H1 (cell line): Measurements from ENCODE around the gene CXCR3. TPM values are rescaled to one million over a fixed set of nuclear protein-coding genes. Genes with fewer than 3 reads are reported as not detected.
"Not testable (repeated sequence)": the region's sequence is repeated elsewhere in the genome, so short reads cannot be mapped to it uniquely, and the experiment has no call there.

Experiments
- CTCF ChIA-PET: fragments of 300-600 bp; sonication (Branson Sonifier 250); formaldehyde crosslinking; loops from one replicate; lab custom pipeline; 2021; ENCODE audit not compliant: partially characterized antibody; lab: Charles Lee
- POLR2A ChIA-PET: fragments of 300-600 bp; sonication (Branson Sonifier 250); formaldehyde crosslinking; loops from one replicate; lab custom pipeline; 2021; ENCODE audit warnings: inconsistent platforms; ENCODE audit not compliant: partially characterized antibody; lab: Charles Lee
- DNase-seq, 2 experiments: peaks; one replicate each; pipeline versions ENCODE4 v3.0.0 to v3.0.0-alpha.2; 2010 to 2022; ENCODE audit warnings: low spot score in 2 of 2, low read depth in 1 of 2, mixed read lengths in 1 of 2
- FAIRE-seq: peaks from 2 replicates; lab custom pipeline; 2011; peaks lifted over from hg19 to GRCh38; lab: Jason Lieb, UNC
- H2AFZ ChIP-seq: 2 replicates; pipeline ENCODE4 v1.8.1; 2012; ENCODE audit warnings: low read length, inconsistent platforms
- H2AK5ac ChIP-seq: 2 replicates; pipeline ENCODE4 v1.6.1; 2013; ENCODE audit warnings: low read depth, low read length
- H2BK120ac ChIP-seq: replicated peaks from 2 replicates; pipeline ENCODE3; 2013; ENCODE audit warnings: low read depth, low read length, inconsistent platforms
- H2BK12ac ChIP-seq: 2 replicates; pipeline ENCODE4 v1.6.1; 2013; ENCODE audit warnings: low read depth, low read length
- H2BK15ac ChIP-seq: 2 replicates; pipeline ENCODE4 v1.6.1; 2013; ENCODE audit warnings: low read length
- H2BK20ac ChIP-seq: 2 replicates; pipeline ENCODE4 v1.6.1; 2013; ENCODE audit warnings: low read length
- H2BK5ac ChIP-seq: 2 replicates; pipeline ENCODE4 v1.6.1; 2013; ENCODE audit warnings: low read depth, low read length
- H3K14ac ChIP-seq: 2 replicates; pipeline ENCODE4 v1.6.1; 2013; ENCODE audit warnings: inconsistent platforms; ENCODE audit not compliant: insufficient read length
- H3K18ac ChIP-seq: 2 replicates; pipeline ENCODE4 v1.6.1; 2013; ENCODE audit warnings: low read length; ENCODE audit errors: extremely low read depth
- H3K23ac ChIP-seq: 2 replicates; pipeline ENCODE4 v1.6.1; 2013; ENCODE audit warnings: inconsistent platforms; ENCODE audit not compliant: insufficient read length
- H3K23me2 ChIP-seq: 2 replicates; pipeline ENCODE4 v1.6.1; 2013; ENCODE audit warnings: low read depth, low read length
- H3K27ac ChIP-seq: 2 replicates; pipeline ENCODE4 v1.6.1; 2011; ENCODE audit warnings: low read depth, low read length, inconsistent platforms
- H3K27me3 ChIP-seq, 4 experiments: replicated peaks in 1 of 4; 1 replicate in 1 of 4; 2 replicates in 3 of 4; pipeline versions ENCODE4 v1.6.1 to v1.8.1; 2011 to 2013; ENCODE audit warnings: low read length in 3 of 4, mild to moderate bottlenecking in 3 of 4, inconsistent platforms in 2 of 4, mixed read lengths in 2 of 4, moderate library complexity in 1 of 4; ENCODE audit not compliant: control insufficient read depth in 3 of 4, insufficient read depth in 3 of 4; ENCODE audit errors: extremely low read depth in 1 of 4
- H3K36me3 ChIP-seq, 4 experiments: 2 replicates each; pipeline versions ENCODE4 v1.6.1 to v1.8.1; 2011 to 2013; ENCODE audit warnings: mild to moderate bottlenecking in 4 of 4, low read length in 3 of 4, moderate library complexity in 2 of 4, control low read depth in 1 of 4, inconsistent platforms in 1 of 4; ENCODE audit not compliant: insufficient read depth in 4 of 4, control insufficient read depth in 2 of 4
- H3K4ac ChIP-seq: replicated peaks from 2 replicates; pipeline ENCODE3; 2013; ENCODE audit warnings: low read length, low read depth, mixed read lengths, inconsistent platforms; ENCODE audit not compliant: insufficient read length
- H3K4me1 ChIP-seq, 4 experiments: replicated peaks in 1 of 4; 1 replicate in 1 of 4; 2 replicates in 3 of 4; pipeline versions ENCODE4 v1.6.1 to v1.8.1; 2011 to 2013; ENCODE audit warnings: low read length in 3 of 4, inconsistent platforms in 2 of 4, mixed read lengths in 1 of 4; ENCODE audit not compliant: insufficient read depth in 4 of 4, control insufficient read depth in 3 of 4
- H3K4me2 ChIP-seq, 2 experiments: 2 replicates each; pipeline versions ENCODE4 v1.6.1 to v1.8.1; 2011 to 2013; ENCODE audit warnings: low read depth in 2 of 2, low read length in 2 of 2, control low read depth in 1 of 2, inconsistent platforms in 1 of 2, mild to moderate bottlenecking in 1 of 2; ENCODE audit not compliant: insufficient read depth in 1 of 2
- H3K4me3 ChIP-seq, 4 experiments: fragments of 200-600, 300-600 bp in 1 of 4; sonication (generic), shearing (Covaris generic), sonication (Bioruptor Twin) in 1 of 4; 2 replicates each; pipeline versions ENCODE4 v1.5.1 to v1.8.1; 2011 to 2016; ENCODE audit warnings: low read length in 4 of 4, low read depth in 3 of 4, control low read depth in 2 of 4, inconsistent platforms in 2 of 4, mild to moderate bottlenecking in 2 of 4, mixed read lengths in 1 of 4, moderate library complexity in 1 of 4; ENCODE audit not compliant: insufficient read depth in 2 of 4; ENCODE audit errors: extremely low read depth in 1 of 4
- H3K56ac ChIP-seq: replicated peaks from 2 replicates; pipeline ENCODE3; 2013; ENCODE audit warnings: low read depth, mild to moderate bottlenecking, mixed read lengths, low read length, inconsistent platforms; ENCODE audit not compliant: insufficient read length
- H3K79me1 ChIP-seq: 2 replicates; pipeline ENCODE4 v1.6.1; 2013; ENCODE audit warnings: low read depth, low read length, control low read depth
- H3K79me2 ChIP-seq, 2 experiments: 2 replicates each; pipeline versions ENCODE4 v1.6.1 to v1.8.1; 2012 to 2013; ENCODE audit warnings: low read length in 2 of 2, mild to moderate bottlenecking in 2 of 2, inconsistent platforms in 1 of 2; ENCODE audit not compliant: insufficient read depth in 2 of 2, control insufficient read depth in 1 of 2
- H3K9ac ChIP-seq, 4 experiments: replicated peaks in 1 of 4; 1 replicate in 1 of 4; 2 replicates in 3 of 4; pipeline versions ENCODE4 v1.6.1 to v1.8.1; 2011 to 2013; ENCODE audit warnings: low read depth in 3 of 4, low read length in 3 of 4, control low read depth in 2 of 4, mild to moderate bottlenecking in 2 of 4, moderate library complexity in 2 of 4, inconsistent platforms in 1 of 4; ENCODE audit errors: extremely low read depth in 1 of 4
- H3K9me3 ChIP-seq, 2 experiments: 2 replicates each; pipeline versions ENCODE4 v1.6.1 to v1.8.1; 2012 to 2013; ENCODE audit warnings: mild to moderate bottlenecking in 2 of 2, moderate library complexity in 2 of 2, control low read depth in 1 of 2, inconsistent platforms in 1 of 2, low read depth in 1 of 2, low read length in 1 of 2, mixed read lengths in 1 of 2; ENCODE audit not compliant: insufficient read depth in 2 of 2
- H4K20me1 ChIP-seq, 2 experiments: replicated peaks in 1 of 2; 2 replicates each; pipeline versions ENCODE3 to v1.8.1; 2011 to 2013; ENCODE audit warnings: inconsistent platforms in 2 of 2, low read length in 2 of 2, mild to moderate bottlenecking in 1 of 2; ENCODE audit not compliant: insufficient read depth in 2 of 2, control insufficient read depth in 1 of 2
- H4K5ac ChIP-seq: 2 replicates; pipeline ENCODE4 v1.6.1; 2013; ENCODE audit warnings: low read length, low read depth, mixed read lengths, inconsistent platforms; ENCODE audit not compliant: insufficient read length
- H4K8ac ChIP-seq: 2 replicates; pipeline ENCODE4 v1.8.0; 2013; ENCODE audit warnings: mild to moderate bottlenecking, moderate library complexity, low read length, inconsistent platforms; ENCODE audit not compliant: insufficient read depth; ENCODE audit errors: extremely low read depth
- H4K91ac ChIP-seq: replicated peaks from 2 replicates; pipeline ENCODE3; 2013; ENCODE audit warnings: low read length, mixed read lengths, inconsistent platforms; ENCODE audit not compliant: insufficient read length
- WGBS, 2 experiments: shearing (Covaris generic) in 1 of 2; methylation state at CpG; one replicate each; pipeline versions ENCODE4 v1.1.6 to v1.1.7; 2013 to 2015; ENCODE audit warnings: low lambda C conversion rate in 2 of 2, mixed read lengths in 2 of 2, inconsistent platforms in 1 of 2, low coverage in 1 of 2, missing lambda C conversion rate in 1 of 2; ENCODE audit not compliant: insufficient replicate concordance in 2 of 2, insufficient coverage in 1 of 2, insufficient read length in 1 of 2; ENCODE audit errors: extremely low coverage in 1 of 2, missing lambda C conversion rate in 1 of 2; 5-methylcytosine and 5-hydroxymethylcytosine counted together
- polyA plus RNA-seq, 7 experiments: library from polyadenylated mRNA; depleted of rRNA in 3 of 7; stranded (reverse) in 5 of 7; unstranded in 2 of 7; fragments of >200 nt in 5 of 7; fragments of 200-250 nt in 2 of 7; gene quantifications; 1 replicate in 5 of 7; 2 replicates in 1 of 7; 4 replicates in 1 of 7; pipeline versions ENCODE4 v1.2.1 to v1.2.3, GENCODE V29; 2011 to 2013; ENCODE audit warnings: missing spikeins in 2 of 7, mixed read lengths in 2 of 7
- total RNA-seq: library from RNA; stranded (reverse); fragmentation: NEBNext Ultra II Directional; extraction: Animal tissue kit (Norgen Biotek cat#: 25700); gene quantifications from 2 replicates; pipeline ENCODE4 v1.2.1, GENCODE V29; 2021

Gene CXCR3
- total and polyA plus RNA-seq, 2 of the 8 experiments (the other 6 are each of a cell fraction or from before 2014, with no cell fraction given) = not detected

GRCh38 chrX:71644406-71644805 lies 26.1 kb upstream of the CXCR3 start:
- H3K23ac ChIP-seq, H3K79me2 ChIP-seq, H2BK120ac ChIP-seq, H2BK15ac ChIP-seq, H3K27me3 ChIP-seq, H3K4ac ChIP-seq, H2BK20ac ChIP-seq, POLR2A ChIA-PET, H4K20me1 ChIP-seq, H3K4me3 ChIP-seq, CTCF ChIA-PET, H4K91ac ChIP-seq, H3K27ac ChIP-seq, H3K9me3 ChIP-seq, H2AK5ac ChIP-seq, H3K4me1 ChIP-seq, H3K9ac ChIP-seq, H3K79me1 ChIP-seq, H3K23me2 ChIP-seq, H3K56ac ChIP-seq, DNase-seq, FAIRE-seq, H3K4me2 ChIP-seq, H2BK5ac ChIP-seq, H3K36me3 ChIP-seq, H4K8ac ChIP-seq, H4K5ac ChIP-seq, H3K14ac ChIP-seq, H2AFZ ChIP-seq, H2BK12ac ChIP-seq, H3K18ac ChIP-seq: not testable (repeated sequence)
- 92% methylated on average over 4 of the region's 6 CpGs; no CpG with 5 or more reads in 1 of the 2 experiments for WGBS, 2 experiments
